Fibroblast of pulmonary artery (primary cell): ENCODE results near the gene CPEB1.

ENCODE experiments used
- DNase-seq: peaks from one replicate; pipeline ENCODE4 v3.0.0-alpha.2; 2010; ENCODE audit warnings: low read depth
- H3K4me3 ChIP-seq: replicated peaks from 2 replicates; pipeline ENCODE4 v1.5.1; 2011; ENCODE audit warnings: low read depth, mild to moderate bottlenecking, control low read depth, low read length, moderate library complexity
- CTCF ChIP-seq: IDR thresholded peaks from 2 replicates; pipeline ENCODE4 v1.5.1; 2011; ENCODE audit warnings: mild to moderate bottlenecking, control low read depth, low read length, inconsistent platforms; ENCODE audit errors: missing control alignments

CPEB1 gene

GRCh38 chr15:82540984-82541431 lies 106.2 kb downstream of the CPEB1 start:
- peak; percentile 18 for DNase-seq
- H3K4me3 ChIP-seq: peak overlapping the region; percentile 87
- TF ChIP-seq CTCF: no peak

- DNase-seq: peak; percentile 96
- peak; percentile 79 for TF ChIP-seq CTCF
- peak within 1 kb of the TSS; percentile 87 for H3K4me3 ChIP-seq
These were observed 106.8 kb downstream of the CPEB1 start, which contains the start of gene RPS17 for GRCh38 chr15:82540055-82540983. Gene RPS17, minus strand, starts transcription at chr15:82540457. Its CDS starts 29 bp downstream, at chr15:82540428.

- DNase-seq: peak; percentile 13
- peak overlapping the region; percentile 87 for H3K4me3 ChIP-seq
- no peak for TF ChIP-seq CTCF
These were observed 107.5 kb downstream of the CPEB1 start for GRCh38 chr15:82539691-82540054.

GRCh38 chr15:82538961-82539690 lies 108.0 kb downstream of the CPEB1 start:
- H3K4me3 ChIP-seq: peak overlapping the region; percentile 87
- peak; percentile 24 for DNase-seq
- no peak for TF ChIP-seq CTCF

GRCh38 chr15:82537351-82537908 lies 109.7 kb downstream of the CPEB1 start:
- TF ChIP-seq CTCF: no peak

GRCh38 chr15:82536409-82537350 lies 110.5 kb downstream of the CPEB1 start:
- peak; percentile 29 for DNase-seq
- no peak for TF ChIP-seq CTCF
- no peak overlapping the region for H3K4me3 ChIP-seq

More at GRCh38 chr15:82537351-82537908, 109.7 kb downstream of the CPEB1 start:
- no peak overlapping the region for H3K4me3 ChIP-seq
- no peak for DNase-seq
